Muscle of back (tissue), 11 donors: ENCODE results near the gene GPC1. TPM values are rescaled to one million over a fixed set of nuclear protein-coding genes. Genes with fewer than 3 reads are reported as not detected.
"Not testable (repeated sequence)": the region's sequence is repeated elsewhere in the genome, so short reads cannot be mapped to it uniquely, and the experiment has no call there.

Source experiments
- DNase-seq, 3 donors: peaks; one replicate each; pipeline versions ENCODE4 v3.0.0 to v3.0.0-alpha.2; 2013
- polyA plus RNA-seq, 10 donors: library from polyadenylated mRNA; unstranded; fragments of 120-200 nt; gene quantifications; one replicate each; pipeline ENCODE4 v1.2.1, GENCODE V29; 2013; ENCODE audit not compliant: insufficient read length in 10 of 10

GPC1 gene
- polyA plus RNA-seq, 10 donors, result 62.2 to 112 (median 88.4) TPM

DNA sequence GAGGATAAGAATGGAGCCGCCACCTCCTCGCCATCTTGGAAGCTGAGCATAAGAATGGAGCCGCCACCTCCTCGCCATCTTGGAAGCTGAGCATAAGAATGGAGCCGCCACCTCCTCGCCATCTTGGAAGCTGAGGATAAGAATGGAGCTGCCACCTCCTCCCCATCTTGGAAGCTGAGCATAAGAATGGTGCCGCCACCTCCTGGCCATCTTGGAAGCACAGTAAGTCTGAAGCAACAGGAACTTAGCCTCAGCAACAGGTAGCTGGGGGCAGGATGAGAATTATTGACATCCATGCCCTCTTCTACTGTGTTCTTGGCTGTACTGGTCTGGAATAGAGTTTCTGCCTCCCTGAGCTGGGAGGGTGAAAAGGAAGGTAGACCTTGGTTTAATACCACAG lies 61.6 kb downstream of the GPC1 start:
- not testable (repeated sequence) for DNase-seq

- no peak for DNase-seq
These were observed 62.9 kb downstream of the GPC1 start for GRCh38 chr2:240498171-240498957.

GRCh38 chr2:240498958-240499260 lies 63.4 kb downstream of the GPC1 start:
- DNase-seq, result no peak

DNA sequence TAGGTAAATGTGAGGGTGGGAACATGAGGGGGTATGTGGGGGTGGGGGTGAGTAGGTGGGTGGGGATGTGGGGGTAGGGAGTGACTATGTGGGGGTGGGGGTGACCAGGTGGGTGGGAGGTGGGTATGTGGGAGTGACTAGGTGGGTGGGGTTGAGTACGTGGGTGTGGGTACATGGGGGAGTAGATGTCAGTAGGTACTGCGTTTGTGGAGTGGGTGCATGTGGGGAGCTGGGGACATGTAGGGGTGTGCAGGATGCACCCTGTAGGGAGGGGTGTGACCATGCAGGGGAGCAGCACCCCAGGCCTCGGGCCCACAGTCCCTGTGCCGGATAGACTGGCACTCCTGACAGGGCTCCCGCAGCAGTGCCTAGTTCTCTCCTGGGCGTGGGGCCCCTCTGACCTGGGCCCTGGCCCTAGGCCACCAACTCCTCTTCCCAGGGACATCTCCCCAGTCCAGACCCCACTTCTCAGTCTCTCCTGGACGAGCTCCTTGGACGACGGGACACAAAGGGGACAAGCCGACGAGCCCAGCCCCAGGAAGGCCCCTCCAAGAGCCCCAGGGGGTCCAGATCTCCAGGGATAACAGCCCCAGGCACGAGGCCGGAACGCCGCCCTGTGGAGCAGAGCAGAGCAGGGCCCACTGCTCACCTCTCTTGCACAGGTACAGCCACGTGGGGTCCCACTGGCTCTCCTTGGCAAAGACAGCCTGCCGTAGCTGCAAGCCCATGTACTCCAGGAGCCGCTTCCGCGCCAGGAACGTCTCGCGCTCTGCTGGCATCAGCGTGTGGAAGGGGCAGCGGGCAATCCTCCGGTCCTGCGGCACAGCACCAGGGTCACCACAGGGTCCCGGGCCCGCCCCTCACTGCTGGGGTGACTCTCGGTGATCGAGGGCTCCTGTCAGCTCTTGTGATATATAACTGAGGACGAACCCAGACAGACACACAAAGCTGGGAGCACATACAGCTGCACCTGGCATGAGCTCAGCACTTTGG lies 64.1 kb downstream of the GPC1 start:
- no peak for DNase-seq

GRCh38 chr2:240500561-240501423 lies 65.3 kb downstream of the GPC1 start:
- no peak for DNase-seq

- DNase-seq, result no peak
These were observed 66.1 kb downstream of the GPC1 start for GRCh38 chr2:240501531-240501991.

GRCh38 chr2:240502059-240502429 lies 66.6 kb downstream of the GPC1 start:
- no peak for DNase-seq

- no peak for DNase-seq
These were observed 67.1 kb downstream of the GPC1 start for GRCh38 chr2:240502430-240503121.

DNA sequence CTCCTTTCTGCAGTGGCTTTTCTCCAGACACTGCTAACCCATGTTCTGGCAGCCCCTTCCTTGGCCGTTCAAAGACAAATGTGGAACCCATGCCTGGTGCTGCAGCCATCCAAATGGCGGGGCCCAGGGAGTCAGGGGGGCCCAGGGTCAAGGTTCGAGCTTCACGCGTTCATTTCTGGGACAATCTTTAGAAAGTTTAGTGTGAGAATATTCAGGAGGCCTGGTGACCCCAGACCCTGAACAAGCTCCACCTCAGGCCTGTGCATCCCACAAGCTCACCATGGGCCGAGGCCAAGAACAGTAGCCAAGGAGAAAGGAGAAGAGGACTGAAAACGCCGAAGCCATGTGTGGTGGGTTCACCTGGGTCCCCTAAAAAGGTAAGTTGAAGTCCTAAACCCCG lies 67.9 kb downstream of the GPC1 start:
- DNase-seq, result no peak

DNA sequence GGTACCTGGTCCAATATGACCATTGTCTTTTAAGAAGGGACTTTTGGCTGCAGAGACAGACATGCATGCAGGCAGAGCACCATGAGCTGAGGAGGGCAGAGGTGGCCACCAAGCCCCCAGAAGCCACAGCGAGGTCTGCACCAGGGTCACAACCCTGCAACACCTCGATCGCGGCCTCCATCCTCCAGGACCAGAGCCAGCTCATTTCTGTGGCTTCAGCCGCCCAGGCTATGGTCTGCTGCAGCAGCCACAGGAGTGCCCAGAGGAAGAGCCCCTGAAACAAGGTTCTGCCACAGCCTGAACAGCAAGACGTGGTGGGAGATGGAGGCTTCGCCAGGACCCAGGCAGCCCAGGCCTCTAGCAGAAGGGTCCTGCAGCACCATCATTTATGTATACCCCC lies 68.4 kb downstream of the GPC1 start:
- DNase-seq, result no peak

- DNase-seq, result no peak
These were observed 70.4 kb downstream of the GPC1 start for GRCh38 chr2:240505910-240506309.

DNA sequence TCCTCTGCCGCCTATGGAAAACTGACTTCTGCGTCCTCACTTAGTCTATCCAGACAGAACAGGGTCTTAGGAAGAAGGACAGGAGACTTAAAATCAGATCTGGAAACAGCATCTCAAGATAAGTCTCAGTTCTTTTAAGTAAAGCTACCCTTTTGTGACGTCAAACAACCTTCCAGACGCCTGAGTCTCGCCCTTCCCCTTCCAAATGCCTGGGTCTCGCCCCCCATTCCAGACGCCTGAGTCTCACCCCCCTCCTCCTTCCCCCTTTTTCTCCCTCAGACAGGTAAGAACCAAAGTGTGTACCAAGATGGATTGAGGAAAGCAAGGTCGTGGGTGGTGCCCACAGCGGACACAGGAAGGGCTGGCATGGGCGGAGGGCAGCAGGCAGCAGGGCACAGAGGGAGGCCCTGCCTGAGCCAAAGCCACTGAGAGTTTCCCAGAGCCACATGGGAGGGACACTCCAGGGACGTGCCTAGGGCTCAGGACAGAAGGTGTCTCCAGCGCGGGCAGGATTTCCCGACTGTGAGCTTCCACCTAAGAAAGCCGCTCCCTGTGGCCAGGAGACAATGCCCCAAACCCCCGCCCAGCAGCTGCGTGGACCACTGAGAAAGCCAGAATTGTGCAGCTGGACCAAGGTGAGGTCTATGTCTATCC lies 71.1 kb downstream of the GPC1 start:
- no peak for DNase-seq

DNA sequence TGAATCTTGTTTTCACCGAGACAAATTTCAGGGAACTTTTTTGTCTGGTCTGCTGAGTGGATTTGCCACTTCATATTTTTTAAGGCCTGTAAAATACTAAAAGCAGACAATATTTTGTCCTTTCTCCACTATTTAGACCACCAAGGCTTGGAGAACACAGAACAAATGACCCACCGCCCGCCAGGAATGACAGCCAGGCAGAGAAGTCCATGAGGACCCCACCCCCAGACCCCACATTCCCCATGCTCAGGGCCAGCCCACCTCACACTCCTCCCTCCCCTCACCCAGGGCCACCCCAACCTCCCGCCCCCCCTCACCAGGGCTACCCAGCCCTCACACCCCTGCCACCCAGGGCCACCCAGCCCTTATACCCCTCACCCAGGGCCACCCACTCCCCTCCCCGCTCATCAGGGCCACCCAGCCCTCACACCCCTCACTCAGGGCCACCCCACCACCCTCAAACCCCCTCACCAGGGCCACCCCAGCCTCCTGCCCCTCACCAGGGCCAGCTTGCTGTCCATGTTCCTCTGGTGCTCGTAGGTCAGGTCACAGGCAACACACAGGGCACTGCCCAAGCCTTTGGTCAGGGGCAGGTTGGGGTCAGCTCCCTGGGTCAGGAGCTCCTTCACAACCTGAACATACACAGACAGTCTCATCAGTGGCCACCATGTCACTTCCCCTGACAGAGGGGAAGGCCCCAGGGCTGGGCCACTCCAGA lies 71.8 kb downstream of the GPC1 start:
- DNase-seq, result no peak

DNA sequence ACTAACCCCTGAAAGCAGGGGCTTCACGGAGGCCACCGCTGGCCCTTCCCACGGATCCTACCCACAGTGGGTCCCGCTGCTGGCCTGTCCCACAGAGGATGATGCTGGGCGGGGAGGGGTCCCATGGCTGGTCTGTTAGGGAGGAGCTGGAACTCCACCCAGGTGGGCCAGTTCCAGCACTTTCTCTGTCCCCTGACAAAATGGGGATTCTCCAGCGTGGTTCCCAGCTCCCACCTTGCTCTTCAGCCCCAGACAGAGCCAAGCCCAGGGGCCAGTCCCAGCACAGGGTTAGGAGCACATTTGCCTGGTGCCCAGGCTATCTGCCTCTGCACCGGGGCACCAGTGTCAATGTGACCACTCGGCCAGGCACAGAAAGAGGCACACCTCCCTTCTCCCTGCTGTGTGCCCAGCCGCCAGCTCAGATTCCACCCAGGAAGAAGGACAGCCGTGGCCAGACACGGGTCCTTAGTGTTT lies 72.4 kb downstream of the GPC1 start:
- no peak for DNase-seq

DNA sequence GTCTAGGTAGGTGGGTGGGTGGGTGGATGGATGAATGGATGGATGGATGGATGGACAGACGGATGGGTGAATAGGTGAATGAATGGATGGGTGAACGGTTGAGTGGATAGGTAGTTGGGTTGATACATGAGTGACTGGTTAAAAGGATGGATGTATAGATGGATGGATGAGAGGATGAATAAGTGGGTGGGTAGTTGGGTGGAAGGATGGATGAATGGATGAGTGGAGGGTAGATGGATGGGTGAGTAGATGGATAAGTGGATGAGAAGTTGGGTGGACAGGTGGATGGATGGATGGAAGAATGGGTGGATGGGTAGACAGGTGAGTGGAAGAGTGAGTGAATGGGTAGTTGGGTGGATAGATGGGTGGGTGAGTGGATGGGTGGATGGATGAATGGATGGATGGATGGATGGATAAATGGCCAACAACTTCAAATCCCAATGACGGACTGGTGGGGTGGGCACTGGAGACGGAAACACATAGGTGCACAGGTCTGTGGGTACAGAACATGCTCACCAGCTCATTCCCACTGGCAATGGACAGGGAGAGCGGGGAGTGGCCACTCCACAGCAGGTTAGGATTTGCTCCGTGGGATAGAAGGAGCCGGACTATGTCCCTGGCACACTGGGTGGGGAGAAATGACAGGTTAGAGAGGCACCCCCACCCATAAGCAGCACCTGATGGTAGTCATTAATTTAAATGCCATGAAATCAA lies 73.5 kb downstream of the GPC1 start:
- no peak for DNase-seq

GRCh38 chr2:240509667-240510512 lies 74.4 kb downstream of the GPC1 start:
- no peak for DNase-seq

GRCh38 chr2:240510513-240511210 lies 75.2 kb downstream of the GPC1 start:
- no peak for DNase-seq
